Measurements from ENCODE around the gene TRANK1.
"Not testable (repeated sequence)": the region's sequence is repeated elsewhere in the genome, so short reads cannot be mapped to it uniquely, and the experiment has no call there.

TRANK1 gene

GRCh38 chr3:36944641-36945270 lies at the start of gene TRANK1:
TRANK1 (minus strand) TSS chr3:36945054; CDS start chr3:36944809, 245 bp downstream.
- DNase-seq, result peak; percentile 83 to 86

GRCh38 chr3:36993326-36994283 lies 48.8 kb upstream of the TRANK1 start, which contains the start of gene MLH1:
MLH1 (plus strand) TSS chr3:36993518; CDS start chr3:36993548, 30 bp downstream.
- peak; percentile 98 for DNase-seq

- DNase-seq, result no peak
Measured at GRCh38 chr3:36992806-36993325, 48.0 kb upstream of the TRANK1 start, which contains the start of gene EPM2AIP1. EPM2AIP1 (minus strand) TSS chr3:36993131; CDS start chr3:36993077, 54 bp downstream.

- DNase-seq, result no peak
Measured at GRCh38 chr3:36991923-36992805, 47.3 kb upstream of the TRANK1 start.

- DNase-seq, result peak; percentile 52 to 55
Measured at GRCh38 chr3:36991147-36991546, 46.3 kb upstream of the TRANK1 start.

- no peak for DNase-seq
Measured at GRCh38 chr3:36989568-36989967, 44.7 kb upstream of the TRANK1 start.

GRCh38 chr3:36989005-36989404 lies 44.2 kb upstream of the TRANK1 start:
- DNase-seq, result no peak

- DNase-seq, result no peak
Measured at GRCh38 chr3:36988356-36988755, 43.5 kb upstream of the TRANK1 start.

GRCh38 chr3:36981006-36981405 lies 36.2 kb upstream of the TRANK1 start:
- no peak for DNase-seq

- DNase-seq, result no peak
Measured at GRCh38 chr3:36973139-36973538, 28.3 kb upstream of the TRANK1 start.

GRCh38 chr3:36972163-36972562 lies 27.3 kb upstream of the TRANK1 start:
- no peak for DNase-seq

GRCh38 chr3:36969540-36970432 lies 24.9 kb upstream of the TRANK1 start:
- DNase-seq, result peak; percentile 35 to 49

- no peak for DNase-seq
Measured at GRCh38 chr3:36969085-36969484, 24.2 kb upstream of the TRANK1 start.

- DNase-seq, result no peak
Measured at GRCh38 chr3:36965440-36965839, 20.6 kb upstream of the TRANK1 start.

GRCh38 chr3:36964817-36965216 lies 20.0 kb upstream of the TRANK1 start:
- DNase-seq, result no peak

GRCh38 chr3:36964331-36964730 lies 19.5 kb upstream of the TRANK1 start:
- DNase-seq, result no peak

GRCh38 chr3:36963008-36963407 lies 18.2 kb upstream of the TRANK1 start:
- DNase-seq, result not testable (repeated sequence)

GRCh38 chr3:36960502-36960901 lies 15.6 kb upstream of the TRANK1 start:
- no peak for DNase-seq

- no peak for DNase-seq
Measured at GRCh38 chr3:36959821-36960220, 15.0 kb upstream of the TRANK1 start.

GRCh38 chr3:36957862-36958686 lies 13.2 kb upstream of the TRANK1 start:
- no peak for DNase-seq
